ENCODE measurements around the gene SLC16A10.
"Not testable (repeated sequence)": the region's sequence is repeated elsewhere in the genome, so short reads cannot be mapped to it uniquely, and the experiment has no call there.

SLC16A10 gene

GRCh38 chr6:111134236-111134869 lies 47.0 kb downstream of the SLC16A10 start:
- DNase-seq: not testable (repeated sequence)

- not testable (repeated sequence) for DNase-seq
Measured at GRCh38 chr6:111137489-111138093, 50.3 kb downstream of the SLC16A10 start.

- no peak for DNase-seq
Measured at GRCh38 chr6:111147440-111147839, 60.1 kb downstream of the SLC16A10 start.

GRCh38 chr6:111148110-111148509 lies 60.8 kb downstream of the SLC16A10 start:
- DNase-seq: no peak

- DNase-seq: no peak
Measured at GRCh38 chr6:111150577-111150976, 63.3 kb downstream of the SLC16A10 start.

- DNase-seq: no peak
Measured at GRCh38 chr6:111154981-111155380, 67.7 kb downstream of the SLC16A10 start.

- DNase-seq: no peak
Measured at GRCh38 chr6:111157412-111157811, 70.1 kb downstream of the SLC16A10 start.

- no peak for DNase-seq
Measured at GRCh38 chr6:111159633-111160032, 72.3 kb downstream of the SLC16A10 start.

GRCh38 chr6:111161650-111162049 lies 74.3 kb downstream of the SLC16A10 start:
- no peak for DNase-seq

GRCh38 chr6:111162504-111162903 lies 75.2 kb downstream of the SLC16A10 start:
- DNase-seq: no peak

- no peak for DNase-seq
Measured at GRCh38 chr6:111171577-111172400, 84.5 kb downstream of the SLC16A10 start.

GRCh38 chr6:111172563-111172962 lies 85.3 kb downstream of the SLC16A10 start:
- DNase-seq: no peak

- no peak for DNase-seq
Measured at GRCh38 chr6:111173341-111173740, 86.0 kb downstream of the SLC16A10 start.

- DNase-seq: no peak
Measured at GRCh38 chr6:111173946-111174345, 86.6 kb downstream of the SLC16A10 start.

- no peak for DNase-seq
Measured at GRCh38 chr6:111175109-111175508, 87.8 kb downstream of the SLC16A10 start.

- DNase-seq: no peak
Measured at GRCh38 chr6:111176038-111176759, 88.9 kb downstream of the SLC16A10 start.

GRCh38 chr6:111176760-111177099 lies 89.4 kb downstream of the SLC16A10 start:
- DNase-seq: no peak

GRCh38 chr6:111177131-111177530 lies 89.8 kb downstream of the SLC16A10 start:
- no peak for DNase-seq

- DNase-seq: no peak
Measured at GRCh38 chr6:111183702-111184517, 96.6 kb downstream of the SLC16A10 start.

GRCh38 chr6:111184827-111185532 lies 97.7 kb downstream of the SLC16A10 start:
- DNase-seq: no peak

- no peak for DNase-seq
Measured at GRCh38 chr6:111185954-111186353, 98.7 kb downstream of the SLC16A10 start.

- no peak for DNase-seq
Measured at GRCh38 chr6:111187874-111188273, 100.6 kb downstream of the SLC16A10 start.

All from NCI-H510A (cell line).